DMS53 (cell line): ENCODE measurements around the gene BOLL.
A peak's percentile ranks its signal among the peaks of the same experiment; 100 is the strongest.
"Not testable (repeated sequence)": the region's sequence is repeated elsewhere in the genome, so short reads cannot be mapped to it uniquely, and the experiment has no call there.

ENCODE experiments used
- DNase-seq: peaks from one replicate; lab custom pipeline; 2025; lab: John Stamatoyannopoulos, UW

Gene BOLL

GRCh38 chr2:197784956-197785941, at the start of gene BOLL:
Gene BOLL, minus strand, starts transcription at chr2:197785319. Its CDS starts 3,469 bp downstream, at chr2:197781850.
- DNase-seq, result no peak

GRCh38 chr2:197834771-197835170, 49.7 kb upstream of the BOLL start:
- not testable (repeated sequence) for DNase-seq

GRCh38 chr2:197828464-197829135, 43.5 kb upstream of the BOLL start:
- DNase-seq, result no peak

DNA sequence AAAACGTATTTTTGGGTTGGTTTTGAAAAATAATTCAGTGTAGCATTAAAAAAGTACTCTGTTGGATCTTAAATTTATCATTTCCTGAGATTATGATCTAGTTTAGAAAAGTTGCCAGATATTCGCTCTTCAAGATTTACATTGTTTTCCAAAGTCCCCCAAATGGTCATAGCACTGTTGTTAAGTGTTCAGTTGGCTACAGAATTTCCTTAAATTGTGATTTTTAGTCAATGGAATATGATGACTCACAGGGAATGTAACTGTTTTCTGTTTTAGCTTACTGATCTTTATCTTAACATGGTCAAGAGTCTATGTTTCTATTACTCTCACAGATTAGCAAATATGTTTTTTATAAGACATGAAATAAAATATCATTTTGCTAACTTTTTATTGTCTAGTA, 42.5 kb upstream of the BOLL start:
- DNase-seq, result no peak

- DNase-seq, result no peak
Measured at GRCh38 chr2:197822333-197822732, 37.2 kb upstream of the BOLL start.

- no peak for DNase-seq
Measured at GRCh38 chr2:197821550-197822289, 36.6 kb upstream of the BOLL start.

GRCh38 chr2:197814526-197814925, 29.4 kb upstream of the BOLL start:
- DNase-seq, result no peak

DNA sequence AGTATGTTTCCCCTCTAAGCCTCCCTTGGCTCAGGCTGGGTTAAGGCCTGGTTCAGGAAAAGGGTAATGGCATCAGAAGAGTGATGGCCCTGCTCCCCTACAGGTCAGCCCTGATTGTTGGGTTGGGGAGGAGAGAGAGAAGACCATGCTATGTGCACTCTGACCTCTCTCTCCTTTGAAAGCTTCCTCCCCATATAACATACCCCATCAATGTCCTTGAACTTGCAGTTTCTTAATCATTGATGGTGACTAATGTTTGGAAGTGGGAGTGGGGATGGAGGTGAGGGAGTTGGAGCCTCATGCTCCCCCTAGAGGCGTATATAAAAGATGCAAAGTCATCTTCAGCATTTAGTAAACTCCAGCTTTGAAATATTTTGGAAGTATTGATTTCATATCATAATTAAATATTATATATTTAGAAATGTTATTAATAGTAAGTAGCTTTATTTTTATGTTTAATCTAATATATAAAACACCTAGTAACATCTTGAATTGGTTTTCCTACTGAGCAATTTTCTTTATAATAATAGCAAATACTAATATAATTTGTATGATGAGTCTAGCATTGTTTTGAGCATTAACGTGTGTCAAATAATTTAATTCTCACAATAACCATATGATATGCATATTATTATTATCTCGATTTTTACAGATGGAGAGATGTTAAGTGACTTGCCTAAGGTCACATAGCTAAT, 28.1 kb upstream of the BOLL start:
- peak; percentile 69 for DNase-seq

- no peak for DNase-seq
Measured at GRCh38 chr2:197810491-197810890, 25.4 kb upstream of the BOLL start.

DNA sequence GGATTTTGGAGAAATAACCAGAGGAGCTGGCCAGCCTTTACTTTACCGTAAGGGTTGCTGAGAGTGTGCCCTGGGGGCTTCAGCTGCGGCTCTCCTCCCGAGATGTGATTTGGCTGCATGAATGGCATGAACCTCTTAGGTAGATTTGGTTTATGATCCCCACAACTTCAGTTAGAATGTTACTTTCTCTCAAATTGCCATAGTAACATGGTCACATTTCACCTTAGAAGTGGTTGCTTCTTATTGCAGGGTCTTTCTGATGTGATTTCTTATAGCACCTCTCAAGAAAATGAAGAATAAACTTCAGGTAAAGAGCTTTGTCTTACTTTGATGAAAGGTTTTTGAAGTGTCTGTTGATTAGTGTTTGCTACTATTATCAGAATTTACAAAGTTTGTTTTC, 24.9 kb upstream of the BOLL start:
- no peak for DNase-seq

GRCh38 chr2:197809064-197809463, 23.9 kb upstream of the BOLL start:
- no peak for DNase-seq

GRCh38 chr2:197805715-197806633, 20.9 kb upstream of the BOLL start:
- no peak for DNase-seq

GRCh38 chr2:197804758-197805714, 19.9 kb upstream of the BOLL start:
- peak; percentile 68 for DNase-seq

DNA sequence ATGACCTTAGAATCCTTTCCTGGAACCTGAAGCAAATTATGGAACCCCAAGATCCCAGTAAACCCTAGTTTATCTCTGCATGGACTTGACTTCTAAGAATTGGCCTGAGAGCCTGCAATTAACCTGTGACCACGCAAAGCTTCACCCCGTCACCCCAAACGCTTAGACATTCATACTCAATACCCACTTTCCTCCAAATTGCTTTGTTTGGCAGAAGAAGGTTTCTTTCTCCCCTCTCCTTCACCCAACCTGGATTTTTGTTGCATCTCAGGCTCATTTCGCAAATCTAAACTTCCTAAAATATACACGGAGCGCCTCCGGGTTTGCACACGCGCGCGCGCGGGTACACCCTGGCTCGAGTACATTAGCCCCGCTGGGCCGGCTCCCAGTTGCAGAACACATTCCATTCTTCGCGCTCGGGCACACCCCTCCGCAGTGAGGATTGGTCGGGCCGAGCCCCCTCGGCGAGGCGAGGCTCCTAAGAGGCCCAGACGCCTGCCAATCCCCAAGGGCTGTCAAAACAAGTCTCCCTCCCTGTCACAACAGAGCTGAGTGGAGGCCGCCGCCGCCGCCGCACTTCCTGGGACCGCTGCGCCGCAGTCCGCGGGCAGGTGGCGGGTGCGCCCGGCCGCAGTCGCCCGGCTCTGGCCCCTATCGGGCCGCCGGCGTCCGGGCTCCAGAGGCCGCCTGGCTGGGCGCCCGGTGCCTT, 19.1 kb upstream of the BOLL start, which contains the start of gene PLCL1:
Gene PLCL1, plus strand, starts transcription at position 545 of the 709 bp plus-strand sequence.
- peak; percentile 95 for DNase-seq

GRCh38 chr2:197803033-197803444, 17.9 kb upstream of the BOLL start:
- peak; percentile 79 for DNase-seq

GRCh38 chr2:197801033-197801432, 15.9 kb upstream of the BOLL start:
- DNase-seq, result no peak

GRCh38 chr2:197800091-197800490, 15.0 kb upstream of the BOLL start:
- no peak for DNase-seq

DNA sequence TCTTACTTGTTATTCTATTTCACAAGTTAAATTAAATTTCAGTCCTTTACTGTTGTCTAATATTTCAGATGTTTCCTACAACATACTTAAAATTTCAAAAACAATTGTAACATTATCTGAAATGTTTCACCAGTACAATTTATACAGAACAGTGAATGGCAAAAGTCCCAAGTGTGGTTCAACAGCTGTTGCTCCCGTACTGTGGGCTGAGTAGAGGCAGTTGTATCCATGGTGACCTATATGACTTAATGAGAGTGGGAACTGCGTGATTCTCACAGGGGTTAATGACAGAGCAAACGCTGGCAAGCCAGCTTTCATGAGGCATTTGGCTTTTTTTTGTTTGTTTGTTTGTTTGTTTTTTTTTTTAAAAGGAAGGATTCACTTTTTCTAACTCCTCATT, 13.9 kb upstream of the BOLL start:
- no peak for DNase-seq

DNA sequence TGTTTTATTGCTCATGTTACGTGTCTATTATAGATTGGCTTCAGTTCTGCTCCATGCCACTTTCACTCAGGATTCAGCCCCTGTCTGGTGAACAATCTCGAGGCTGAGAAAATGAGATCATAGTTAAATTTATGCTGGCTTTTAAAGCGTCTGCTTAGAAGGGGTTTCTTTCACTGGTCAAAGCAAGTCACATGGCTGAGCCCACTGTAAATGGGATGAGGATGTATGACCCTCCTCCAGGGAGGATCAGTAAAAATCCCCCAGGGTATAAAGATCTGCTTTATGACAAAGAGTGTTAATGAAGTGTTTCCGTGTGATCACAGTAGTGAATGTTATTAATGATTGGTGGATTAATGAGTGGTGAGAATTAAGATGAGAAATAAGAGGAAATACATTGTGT, 13.1 kb upstream of the BOLL start:
- DNase-seq, result no peak
